ENCODE results near the gene CFAP73. TPM values are rescaled to one million over a fixed set of nuclear protein-coding genes. Genes with fewer than 3 reads are reported as not detected.
A peak's percentile ranks its signal among the peaks of the same experiment; 100 is the strongest.

The CFAP73 gene
- total and polyA plus RNA-seq, 2 of the 8 experiments (the other 6 are each of a cell fraction or from before 2014, with no cell fraction given): 0.45 to 0.56 TPM

DNA sequence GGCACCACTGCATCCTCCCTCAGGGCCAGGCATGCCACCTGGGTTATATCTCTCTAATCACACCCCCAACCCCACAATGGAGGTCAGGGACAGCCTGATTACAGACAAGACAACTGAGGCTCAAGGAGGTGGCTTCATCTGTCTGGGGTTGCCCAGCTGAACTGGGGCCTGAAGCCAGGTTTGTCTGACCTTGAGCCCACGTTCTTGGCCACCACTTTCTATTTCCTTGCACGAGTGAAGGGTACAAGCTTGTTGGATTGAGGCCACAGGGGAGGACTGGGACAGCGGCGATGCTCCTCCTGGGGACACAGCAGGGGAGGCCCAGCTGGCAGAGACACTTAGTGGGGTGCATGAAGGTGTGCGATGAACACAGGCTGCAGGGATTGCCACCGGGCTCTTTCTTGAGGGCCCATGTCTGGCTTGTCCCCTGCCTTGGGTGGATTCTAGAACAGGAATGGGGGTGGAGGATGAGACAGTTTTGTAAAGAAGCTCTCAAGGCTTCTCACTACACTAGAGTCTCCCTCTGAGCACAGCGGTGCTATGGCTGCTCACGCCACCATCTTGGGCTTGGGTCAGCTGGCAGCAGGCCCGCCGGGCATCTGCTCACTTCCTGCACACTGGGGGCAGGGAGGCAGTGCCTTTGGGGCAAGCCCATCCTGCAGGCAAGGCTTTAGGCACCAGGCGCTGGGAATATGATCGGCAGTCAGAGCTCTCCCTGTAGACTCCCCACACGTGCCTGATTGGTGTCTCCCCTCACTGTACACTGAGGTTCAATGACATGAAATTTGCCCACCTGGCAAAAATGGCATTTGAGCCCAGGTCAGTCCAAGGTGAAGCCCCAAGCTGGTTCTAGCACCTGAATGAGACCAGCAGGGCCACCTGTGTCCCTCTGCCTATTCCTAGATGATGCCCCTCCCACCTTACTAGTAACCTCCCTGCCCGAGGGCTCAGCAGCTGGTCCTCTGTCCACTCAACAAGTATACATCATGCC is 52.0 kb downstream of the CFAP73 start:
- no peak overlapping the region for H3K4me2 ChIP-seq (ENCODE audit: insufficient read depth in 1 of 2, low read depth in 2 of 2, low read length in 2 of 2)
- no peaks in the 10 kb centered on the region for H3K23me2 ChIP-seq (ENCODE audit: low read depth, low read length)
- H3K4me1 ChIP-seq (replicated peaks in 1 of 4; ENCODE audit: control insufficient read depth in 3 of 4, insufficient read depth in 4 of 4, low read length in 3 of 4): peaks cover 0 to 2% (median 0%) of the 10 kb centered on the region in 4 experiments; a peak in 1 of 7 replicates
- no peak overlapping the region for H3K18ac ChIP-seq (ENCODE audit: extremely low read depth, low read length)
- H4K8ac ChIP-seq (ENCODE audit: extremely low read depth, insufficient read depth, low read length): no peak overlapping the region
- no peak overlapping the region for H2BK15ac ChIP-seq (ENCODE audit: low read length)
- no peak overlapping the region for H2AK5ac ChIP-seq (ENCODE audit: low read depth, low read length)
- no peak overlapping the region for H4K91ac ChIP-seq (replicated peaks; ENCODE audit: insufficient read length, low read length)
- H3K9ac ChIP-seq (replicated peaks in 1 of 4; ENCODE audit: extremely low read depth in 1 of 4, low read depth in 3 of 4, low read length in 3 of 4): 0 out of 7 replicates have a peak overlapping the region, but pooled peaks of 1 of the 4 experiments have one; percentile 26
- ChIA-PET CTCF (ENCODE audit: partially characterized antibody) (interaction anchor here (0.5 to 1.8 kb wide), 6 partner anchors 22 to 1759 kb away, joined by 3 to 5 read pairs (median 3); no protein-coding TSS in a partner anchor), POLR2A (ENCODE audit: partially characterized antibody) (interaction anchor here (1.1 to 6.8 kb wide), 5 partner anchors 9 to 63 kb away, joined by 3 to 31 read pairs (median 3); partner anchors contain the start of genes DDX54, RITA1 and TPCN1)
- H3K56ac ChIP-seq (replicated peaks; ENCODE audit: insufficient read length, low read depth, low read length): no peak overlapping the region
- no peak overlapping the region for H3K4ac ChIP-seq (replicated peaks; ENCODE audit: insufficient read length, low read depth, low read length)
- DNase-seq (ENCODE audit: low read depth in 1 of 2, low spot score in 2 of 2) (no peak), FAIRE-seq (no peak)
- H2BK20ac ChIP-seq (ENCODE audit: low read length): no peak overlapping the region
- H3K27ac ChIP-seq (ENCODE audit: low read depth, low read length): no peak overlapping the region
- H3K4me3 ChIP-seq (ENCODE audit: extremely low read depth in 1 of 4, insufficient read depth in 2 of 4, low read depth in 3 of 4, low read length in 4 of 4): no peak overlapping the region
- no peaks in the 10 kb centered on the region for H4K20me1 ChIP-seq (replicated peaks in 1 of 2; ENCODE audit: control insufficient read depth in 1 of 2, insufficient read depth in 2 of 2, low read length in 2 of 2)
- H3K79me2 ChIP-seq (ENCODE audit: control insufficient read depth in 1 of 2, insufficient read depth in 2 of 2, low read length in 2 of 2): no peaks in the 10 kb centered on the region
- H3K79me1 ChIP-seq (ENCODE audit: low read depth, low read length): no peaks in the 10 kb centered on the region
- H2BK5ac ChIP-seq (ENCODE audit: low read depth, low read length): no peak overlapping the region
- H4K5ac ChIP-seq (ENCODE audit: insufficient read length, low read depth, low read length): no peak overlapping the region
- WGBS, 2 experiments (ENCODE audit: extremely low coverage in 1 of 2, insufficient coverage in 1 of 2, insufficient read length in 1 of 2, insufficient replicate concordance in 2 of 2, low coverage in 1 of 2, low lambda C conversion rate in 2 of 2, missing lambda C conversion rate in 1 of 2): 89% methylated on average over 14 of the region's 14 CpGs; no CpG with 5 or more reads in 1 of the 2 experiments
- no peaks in the 10 kb centered on the region for H3K36me3 ChIP-seq (ENCODE audit: control insufficient read depth in 2 of 4, insufficient read depth in 4 of 4, low read length in 3 of 4)
- no peak overlapping the region for H3K23ac ChIP-seq (ENCODE audit: insufficient read length)
- no peak overlapping the region for H2AFZ ChIP-seq (ENCODE audit: low read length)
- H3K27me3 ChIP-seq (replicated peaks in 1 of 4; ENCODE audit: control insufficient read depth in 3 of 4, extremely low read depth in 1 of 4, insufficient read depth in 3 of 4, low read length in 3 of 4): no peaks in the 10 kb centered on the region
- H2BK120ac ChIP-seq (replicated peaks; ENCODE audit: low read depth, low read length): no peak overlapping the region
- no peaks in the 10 kb centered on the region; a peak in 1 of 4 replicates for H3K9me3 ChIP-seq (ENCODE audit: insufficient read depth in 2 of 2, low read depth in 1 of 2, low read length in 1 of 2)
- H3K14ac ChIP-seq (ENCODE audit: insufficient read length): no peak overlapping the region
- H2BK12ac ChIP-seq (ENCODE audit: low read depth, low read length): 0 out of 2 replicates have a peak overlapping the region, but pooled peaks have one; percentile 39
- no peak for TF ChIP-seq CBX5 (IDR thresholded peaks at IDR 0.05; ENCODE audit: low read depth, low read length)
- TF ChIP-seq TBP (IDR thresholded peaks at IDR 0.05; ENCODE audit: low read depth, low read length): no peak
- no peak for TF ChIP-seq POLR2A (IDR thresholded peaks at IDR 0.05; ENCODE audit: control extremely low read depth in 1 of 2, low read depth in 2 of 2, low read length in 2 of 2)
- no peak for TF ChIP-seq TAF7 (optimal IDR thresholded peaks at IDR 0.05; ENCODE audit: borderline replicate concordance, low read depth, low read length)
- no peak for TF ChIP-seq POLR2AphosphoS5 (IDR thresholded peaks at IDR 0.05; ENCODE audit: low read depth, low read length)
- no peak for TF ChIP-seq HDAC2 (IDR thresholded peaks at IDR 0.05; ENCODE audit: borderline replicate concordance in 1 of 2, low read depth in 2 of 2, low read length in 2 of 2)
- no peak for TF ChIP-seq ATF2 (IDR thresholded peaks at IDR 0.05; ENCODE audit: low read length)
- no peak for TF ChIP-seq ASH2L (IDR thresholded peaks at IDR 0.05; ENCODE audit: low read length)
- no peak for TF ChIP-seq SIRT6 (IDR thresholded peaks at IDR 0.05; ENCODE audit: low read length)
- no peak for TF ChIP-seq CREB1 (IDR thresholded peaks at IDR 0.05)

All from H1 (cell line).